GM10248 (cell line): ENCODE results near the gene TM9SF4.

Source experiments
- CTCF ChIA-PET: fragments of 300-600 bp; sonication (Branson Sonifier 250); formaldehyde crosslinking; extraction: SDS; loops from one replicate; lab custom pipeline; 2021; ENCODE audit warnings: antibody characterized with exemption; lab: Yijun Ruan, JAX
- POLR2A ChIA-PET: fragments of 350-650 bp; sonication (Branson Sonifier 250); formaldehyde crosslinking; extraction: SDS; loops from one replicate; lab custom pipeline; 2020; ENCODE audit warnings: antibody characterized with exemption; lab: Yijun Ruan, JAX
- DNase-seq: peaks from one replicate; pipeline ENCODE4 v3.0.0; 2012; ENCODE audit errors: extremely low spot score
- CTCF ChIP-seq: IDR thresholded peaks from 2 replicates; pipeline ENCODE4 v1.5.1; 2012; ENCODE audit warnings: mild to moderate bottlenecking, low read depth; ENCODE audit errors: extremely low read depth, missing control alignments, control extremely low read depth

Gene TM9SF4

GRCh38 chr20:32138921-32139320 lies 29.4 kb downstream of the TM9SF4 start:
- TF ChIP-seq CTCF = no peak
- no peak for DNase-seq
- ChIA-PET POLR2A (no interaction called here), CTCF (interaction anchor here (0.8 to 1.2 kb wide), 2 partner anchors 9 to 46 kb away, joined by 3 read pairs; no protein-coding TSS in a partner anchor)

- DNase-seq = no peak
- ChIA-PET POLR2A (interaction anchor here (1.0 kb wide), 1 partner anchor 15 kb away, joined by 3 read pairs; no protein-coding TSS in a partner anchor), CTCF (interaction anchor here (1.0 to 1.2 kb wide), 2 partner anchors 9 to 47 kb away, joined by 3 read pairs; no protein-coding TSS in a partner anchor)
- TF ChIP-seq CTCF = no peak
Observed at GRCh38 chr20:32139947-32140346, 30.4 kb downstream of the TM9SF4 start.

- no peak for DNase-seq
- ChIA-PET CTCF (interaction anchor here (1.0 kb wide), 1 partner anchor 9 kb away, joined by 3 read pairs; no protein-coding TSS in a partner anchor), POLR2A (interaction anchor here (1.0 kb wide), 1 partner anchor 15 kb away, joined by 3 read pairs; no protein-coding TSS in a partner anchor)
- TF ChIP-seq CTCF = no peak
Observed at GRCh38 chr20:32140603-32141002, 31.1 kb downstream of the TM9SF4 start.

- ChIA-PET CTCF (no interaction called here), POLR2A (no interaction called here)
- no peak for DNase-seq
- TF ChIP-seq CTCF = no peak
Observed at GRCh38 chr20:32141465-32141980, 32.0 kb downstream of the TM9SF4 start.

GRCh38 chr20:32142088-32142487 lies 32.6 kb downstream of the TM9SF4 start:
- POLR2A ChIA-PET = no interaction called here
- CTCF ChIA-PET = no interaction called here
- DNase-seq = no peak
- no peak for TF ChIP-seq CTCF

GRCh38 chr20:32142991-32143390 lies 33.5 kb downstream of the TM9SF4 start:
- POLR2A ChIA-PET = no interaction called here
- CTCF ChIA-PET = interaction anchor here (1.2 kb wide), 2 partner anchors 10 to 51 kb away, joined by 3 to 4 read pairs; no protein-coding TSS in a partner anchor
- no peak for DNase-seq
- no peak for TF ChIP-seq CTCF
